CD4-positive, CD25-positive, alpha-beta regulatory T cell (primary cell): ENCODE measurements around the gene TYMP. TPM values are rescaled to one million over a fixed set of nuclear protein-coding genes. Genes with fewer than 3 reads are reported as not detected.
"Not testable (repeated sequence)": the region's sequence is repeated elsewhere in the genome, so short reads cannot be mapped to it uniquely, and the experiment has no call there.

ENCODE experiments used
- ATAC-seq, 2 donors: fragments of 150-1000 bp; cut with Tn5 transposase; one replicate each; pipeline ENCODE4 v1.10.0; 2021; ENCODE audit warnings: low read depth in 2 of 2, moderate number of reproducible peaks in 2 of 2, moderate library complexity in 1 of 2
- DNase-seq, 3 donors: peaks; one replicate each; pipeline versions ENCODE4 v3.0.0 to v3.0.0-alpha.2; 2012 to 2022; ENCODE audit warnings: mixed read lengths in 1 of 3
- H3K27ac ChIP-seq: one replicate; pipeline ENCODE4 v1.7.0; 2013; ENCODE audit warnings: mild to moderate bottlenecking, low read length; ENCODE audit not compliant: insufficient read depth, poor library complexity, severe bottlenecking
- H3K27me3 ChIP-seq: one replicate; pipeline ENCODE4 v1.7.0; 2013; ENCODE audit warnings: low read length; ENCODE audit not compliant: control insufficient read depth, insufficient read depth
- H3K36me3 ChIP-seq: one replicate; pipeline ENCODE4 v1.7.0; 2013; ENCODE audit warnings: mild to moderate bottlenecking, low read length, moderate library complexity; ENCODE audit not compliant: control insufficient read depth, insufficient read depth
- H3K4me1 ChIP-seq: 2 replicates; pipeline ENCODE4 v1.7.0; 2013; ENCODE audit warnings: mild to moderate bottlenecking, low read length; ENCODE audit not compliant: insufficient read depth, control insufficient read depth, poor library complexity, severe bottlenecking
- H3K4me3 ChIP-seq: one replicate; pipeline ENCODE4 v1.7.0; 2013; ENCODE audit warnings: low read depth, mild to moderate bottlenecking, low read length, moderate library complexity
- H3K9me3 ChIP-seq, 2 experiments: 1 replicate in 1 of 2; 2 replicates in 1 of 2; pipeline ENCODE4 v1.7.0; 2013; ENCODE audit warnings: low read length in 2 of 2, mild to moderate bottlenecking in 1 of 2, moderate library complexity in 1 of 2; ENCODE audit not compliant: control insufficient read depth in 2 of 2
- H3K27ac Mint-ChIP-seq, 3 donors: one replicate each; pipeline ENCODE4 v1.8.0; 2020 to 2022; ENCODE audit warnings: mild to moderate bottlenecking in 3 of 3, mixed read lengths in 3 of 3, moderate library complexity in 2 of 3
- H3K27me3 Mint-ChIP-seq: one replicate; pipeline ENCODE4 v1.8.0; 2022; ENCODE audit warnings: mild to moderate bottlenecking, mixed read lengths
- H3K36me3 Mint-ChIP-seq: one replicate; pipeline ENCODE4 v1.8.0; 2020; ENCODE audit warnings: mixed read lengths
- H3K4me1 Mint-ChIP-seq, 4 donors: one replicate each; pipeline ENCODE4 v1.8.0; 2020 to 2022; ENCODE audit warnings: mixed read lengths in 4 of 4, mild to moderate bottlenecking in 1 of 4
- H3K4me3 Mint-ChIP-seq, 4 donors: one replicate each; pipeline ENCODE4 v1.8.0; 2020 to 2022; ENCODE audit warnings: mild to moderate bottlenecking in 4 of 4, mixed read lengths in 4 of 4, moderate library complexity in 3 of 4
- H3K9me3 Mint-ChIP-seq, 7 donors: one replicate each; pipeline ENCODE4 v1.8.0; 2020 to 2022; ENCODE audit warnings: mixed read lengths in 7 of 7, mild to moderate bottlenecking in 3 of 7, moderate library complexity in 2 of 7
- polyA plus RNA-seq, 4 donors: library from polyadenylated mRNA; unstranded; fragments of 300-500 nt; fragmentation: Illumina TruSeq; gene quantifications; one replicate each; pipeline ENCODE4 v1.2.3, GENCODE V29; 2021
- total RNA-seq: library from RNA; stranded (reverse); gene quantifications from one replicate; pipeline ENCODE4 v1.2.3, GENCODE V29; 2022

The TYMP gene
- total and polyA plus RNA-seq, 5 donors from 2014 or later, result 29.2 to 65.2 (median 46.9) TPM

DNA sequence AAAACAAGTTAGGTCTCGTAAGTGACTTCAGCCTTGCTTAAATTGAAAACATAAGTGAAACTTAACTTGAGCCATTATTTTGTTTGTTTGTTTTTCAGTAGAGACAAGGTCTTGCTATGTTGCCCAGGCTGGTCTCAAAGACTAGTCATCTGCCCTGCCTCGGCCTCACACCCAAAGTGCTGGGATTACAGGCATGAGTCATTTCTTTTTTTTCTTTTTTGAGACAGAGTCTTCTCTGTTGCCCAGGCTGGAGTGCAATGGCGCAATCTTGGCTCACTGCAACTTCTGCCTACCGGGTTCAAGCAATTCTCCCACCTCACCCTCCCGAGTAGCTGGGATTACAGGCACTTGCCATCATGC, 11.8 kb upstream of the TYMP start:
- not testable (repeated sequence) for H3K36me3 ChIP-seq, DNase-seq, ATAC-seq, H3K27ac ChIP-seq, H3K27me3 ChIP-seq, H3K4me3 ChIP-seq, H3K9me3 ChIP-seq, H3K9me3 Mint-ChIP-seq, H3K27me3 Mint-ChIP-seq, H3K36me3 Mint-ChIP-seq
- Mint-ChIP-seq H3K4me3 (peak overlapping the region in 2 of 4 donors; percentile 28 to 47), H3K4me1 (peaks cover 14 to 65% (median 39%) of the 10 kb centered on the region in 4 donors), H3K27ac (peak overlapping the region in 1 of 3 donors; percentile 100)
- H3K4me1 ChIP-seq, result peaks cover 54% of the 10 kb centered on the region

DNA sequence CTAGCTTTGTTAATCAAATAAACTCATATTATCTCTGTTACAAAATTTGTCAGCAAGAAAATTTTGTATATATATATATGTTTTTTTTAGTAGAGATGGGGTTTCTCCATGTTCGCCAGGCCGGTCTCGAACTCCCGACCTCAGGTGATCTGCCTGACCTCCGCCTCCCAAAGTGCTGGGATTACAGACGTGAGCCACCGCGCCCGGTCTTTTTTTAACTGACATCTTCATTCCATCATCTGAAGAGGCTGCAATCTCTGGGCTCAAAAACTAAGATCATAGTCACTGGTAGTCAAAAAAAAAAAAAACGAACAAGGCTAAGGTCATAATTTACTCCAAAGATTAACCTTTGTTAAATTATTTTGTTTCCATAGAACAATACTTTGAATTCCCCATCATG, 10.6 kb upstream of the TYMP start:
- DNase-seq, result no peak
- Histone ChIP-seq H3K4me3 (no peak overlapping the region), H3K9me3 (no peaks in the 10 kb centered on the region), H3K27ac (peak overlapping the region; percentile 99), H3K27me3 (no peaks in the 10 kb centered on the region), H3K4me1 (peaks cover 45% of the 10 kb centered on the region), H3K36me3 (no peaks in the 10 kb centered on the region)
- H3K4me1 Mint-ChIP-seq, result peaks cover 14 to 57% (median 38%) of the 10 kb centered on the region in 4 donors
- H3K36me3 Mint-ChIP-seq, result no peaks in the 10 kb centered on the region
- no peak for ATAC-seq
- H3K9me3 Mint-ChIP-seq, result peaks cover 0 to 3% (median 0%) of the 10 kb centered on the region in 7 donors
- H3K27ac Mint-ChIP-seq, result peak overlapping the region; percentile 98 to 100 (median 98)
- H3K27me3 Mint-ChIP-seq, result no peaks in the 10 kb centered on the region
- peak overlapping the region in 3 of 4 donors; percentile 9 to 70 (median 17) for H3K4me3 Mint-ChIP-seq

DNA sequence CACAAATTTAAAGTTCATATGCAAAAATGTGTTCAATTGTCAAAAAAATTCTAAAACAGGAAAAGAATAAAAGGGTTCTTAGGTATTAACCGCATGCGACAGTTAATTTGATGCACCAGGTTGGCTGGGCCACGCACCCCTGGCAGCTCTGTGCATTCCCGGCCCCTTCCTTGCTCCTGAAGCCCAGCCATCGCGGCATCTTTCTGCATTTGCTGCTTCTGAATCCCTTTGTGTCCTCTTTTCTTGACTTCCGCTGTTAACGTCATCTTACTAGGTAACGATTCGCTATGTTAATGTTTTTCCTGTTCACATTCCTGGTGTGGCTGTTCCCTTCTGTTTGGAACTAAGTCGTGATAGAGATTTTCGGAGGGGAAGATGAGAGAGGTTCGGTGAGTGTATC, 8.0 kb upstream of the TYMP start:
- H3K4me3 Mint-ChIP-seq, result peak overlapping the region in 3 of 4 donors; percentile 34 to 64 (median 36)
- Histone ChIP-seq H3K9me3 (no peaks in the 10 kb centered on the region), H3K4me3 (no peak overlapping the region), H3K27me3 (no peaks in the 10 kb centered on the region), H3K36me3 (no peaks in the 10 kb centered on the region), H3K27ac (peak overlapping the region; percentile 99), H3K4me1 (peaks cover 38% of the 10 kb centered on the region)
- no peaks in the 10 kb centered on the region for H3K27me3 Mint-ChIP-seq
- H3K9me3 Mint-ChIP-seq, result peaks cover 0 to 3% (median 0%) of the 10 kb centered on the region in 7 donors
- DNase-seq, result no peak
- peaks cover 14 to 64% (median 39%) of the 10 kb centered on the region in 4 donors for H3K4me1 Mint-ChIP-seq
- H3K36me3 Mint-ChIP-seq, result no peaks in the 10 kb centered on the region
- ATAC-seq, result no peak
- peak overlapping the region; percentile 90 to 100 (median 100) for H3K27ac Mint-ChIP-seq

DNA sequence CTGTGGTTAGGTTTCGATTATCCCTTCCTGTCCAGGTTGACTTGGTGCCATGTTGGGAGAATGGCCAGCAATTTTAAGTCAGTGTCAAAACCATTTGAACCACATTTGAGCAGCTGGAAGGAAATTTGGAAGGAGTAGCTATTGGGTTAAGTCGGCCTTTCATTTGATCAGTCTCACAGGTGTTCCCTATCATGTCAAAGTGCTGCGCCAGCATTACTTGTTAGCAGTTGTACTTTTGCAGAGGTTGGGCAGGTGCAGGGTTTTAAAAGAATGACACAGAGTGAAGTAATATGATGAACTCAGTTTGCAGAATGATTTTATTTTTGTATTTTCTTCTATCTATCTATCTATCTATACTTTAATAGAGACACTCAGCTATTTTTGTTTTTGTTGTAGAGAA, 6.4 kb upstream of the TYMP start:
- Histone ChIP-seq H3K9me3 (no peaks in the 10 kb centered on the region), H3K4me3 (no peak overlapping the region), H3K27me3 (no peaks in the 10 kb centered on the region), H3K27ac (peak overlapping the region; percentile 44), H3K4me1 (peaks cover 48% of the 10 kb centered on the region), H3K36me3 (no peaks in the 10 kb centered on the region)
- ATAC-seq (no peak), DNase-seq (no peak)
- H3K9me3 Mint-ChIP-seq, result peaks cover 0 to 3% (median 0%) of the 10 kb centered on the region in 7 donors
- H3K27me3 Mint-ChIP-seq, result no peaks in the 10 kb centered on the region
- H3K4me3 Mint-ChIP-seq, result peak overlapping the region in 2 of 4 donors; percentile 16 to 54
- no peaks in the 10 kb centered on the region for H3K36me3 Mint-ChIP-seq
- peaks cover 7 to 59% (median 35%) of the 10 kb centered on the region in 4 donors for H3K4me1 Mint-ChIP-seq
- peak overlapping the region in 1 of 3 donors; percentile 100 for H3K27ac Mint-ChIP-seq

DNA sequence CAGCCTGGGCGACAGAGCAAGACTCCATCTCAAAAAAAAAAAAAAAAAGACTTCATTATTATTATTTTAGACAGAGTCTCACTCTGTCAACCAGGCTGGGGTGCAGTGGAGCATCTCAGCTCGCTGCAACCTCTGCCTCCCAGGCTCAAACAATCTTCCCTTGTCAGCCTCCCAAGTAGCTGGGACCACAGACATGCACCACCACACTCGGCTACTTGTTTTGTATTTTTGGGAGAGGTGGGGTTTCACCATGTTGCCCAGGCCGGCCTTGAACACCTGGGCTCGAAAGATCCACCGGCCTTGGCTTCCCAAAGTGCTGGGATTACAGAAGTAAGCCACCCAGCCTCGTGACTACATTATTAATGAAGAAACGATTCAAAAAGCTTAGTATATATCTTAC, 5.3 kb upstream of the TYMP start:
- Histone ChIP-seq H3K27me3 (no peaks in the 10 kb centered on the region), H3K4me3 (no peak overlapping the region), H3K9me3 (no peaks in the 10 kb centered on the region), H3K4me1 (peaks cover 55% of the 10 kb centered on the region), H3K36me3 (no peaks in the 10 kb centered on the region), H3K27ac (no peak overlapping the region)
- DNase-seq, result no peak
- Mint-ChIP-seq H3K4me1 (peaks cover 7 to 50% (median 27%) of the 10 kb centered on the region in 4 donors), H3K36me3 (no peaks in the 10 kb centered on the region), H3K27ac (peak overlapping the region in 1 of 3 donors; percentile 7), H3K4me3 (peak overlapping the region in 2 of 4 donors; percentile 93), H3K27me3 (no peaks in the 10 kb centered on the region), H3K9me3 (peaks cover 0 to 3% (median 0%) of the 10 kb centered on the region in 7 donors)
- no peak for ATAC-seq

DNA sequence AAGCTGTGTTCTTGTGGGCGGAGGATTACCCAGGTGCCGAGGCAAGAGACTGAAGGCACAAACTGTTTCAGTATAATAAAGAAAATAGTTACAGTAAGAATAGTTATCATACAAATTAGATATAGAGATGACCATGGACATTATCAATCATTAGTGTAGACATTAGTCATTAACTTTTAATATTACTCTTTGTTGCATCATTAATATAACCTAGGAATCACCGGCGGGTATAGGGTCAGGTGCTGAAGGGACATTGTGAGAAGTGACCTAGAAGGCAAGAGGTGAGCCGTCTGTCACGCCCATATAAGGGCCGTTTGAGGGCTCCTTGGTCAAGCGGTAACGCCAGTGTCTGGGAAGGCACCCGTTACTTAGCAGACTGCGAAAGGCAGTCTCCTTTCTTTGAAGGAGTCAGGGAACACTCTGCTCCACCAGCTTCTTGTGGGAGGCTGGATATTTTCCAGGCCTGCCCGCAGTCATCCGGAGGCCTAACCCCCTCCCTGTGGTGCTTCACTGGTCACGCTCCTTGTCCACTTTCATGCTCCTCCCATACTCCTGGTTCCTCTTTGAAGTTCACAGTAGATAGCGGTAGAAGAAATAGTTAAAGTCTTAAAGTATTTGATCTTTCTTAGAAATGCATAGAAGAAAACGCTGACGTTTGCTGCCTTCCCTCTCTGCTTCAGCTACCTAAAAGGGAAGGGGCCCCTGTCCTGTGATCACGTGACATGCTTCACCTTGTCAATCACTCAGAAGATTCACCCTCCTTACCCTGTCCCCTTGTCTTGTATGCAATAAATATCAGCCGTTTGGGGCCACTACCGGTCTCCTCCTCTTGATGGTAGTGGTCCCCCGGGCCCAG, 4.3 kb upstream of the TYMP start:
- Mint-ChIP-seq H3K27ac (peak overlapping the region; percentile 54 to 92 (median 82)), H3K4me1 (peaks cover 0 to 40% (median 21%) of the 10 kb centered on the region in 4 donors), H3K4me3 (peak overlapping the region; percentile 16 to 93 (median 88))
- peak in 1 of 3 donors; percentile 77 for DNase-seq
- peak overlapping the region; percentile 96 for H3K27ac ChIP-seq
- H3K36me3 ChIP-seq, H3K9me3 Mint-ChIP-seq, H3K4me3 ChIP-seq, ATAC-seq, H3K9me3 ChIP-seq, H3K27me3 Mint-ChIP-seq, H3K36me3 Mint-ChIP-seq, H3K27me3 ChIP-seq: not testable (repeated sequence)
- H3K4me1 ChIP-seq, result peaks cover 55% of the 10 kb centered on the region

DNA sequence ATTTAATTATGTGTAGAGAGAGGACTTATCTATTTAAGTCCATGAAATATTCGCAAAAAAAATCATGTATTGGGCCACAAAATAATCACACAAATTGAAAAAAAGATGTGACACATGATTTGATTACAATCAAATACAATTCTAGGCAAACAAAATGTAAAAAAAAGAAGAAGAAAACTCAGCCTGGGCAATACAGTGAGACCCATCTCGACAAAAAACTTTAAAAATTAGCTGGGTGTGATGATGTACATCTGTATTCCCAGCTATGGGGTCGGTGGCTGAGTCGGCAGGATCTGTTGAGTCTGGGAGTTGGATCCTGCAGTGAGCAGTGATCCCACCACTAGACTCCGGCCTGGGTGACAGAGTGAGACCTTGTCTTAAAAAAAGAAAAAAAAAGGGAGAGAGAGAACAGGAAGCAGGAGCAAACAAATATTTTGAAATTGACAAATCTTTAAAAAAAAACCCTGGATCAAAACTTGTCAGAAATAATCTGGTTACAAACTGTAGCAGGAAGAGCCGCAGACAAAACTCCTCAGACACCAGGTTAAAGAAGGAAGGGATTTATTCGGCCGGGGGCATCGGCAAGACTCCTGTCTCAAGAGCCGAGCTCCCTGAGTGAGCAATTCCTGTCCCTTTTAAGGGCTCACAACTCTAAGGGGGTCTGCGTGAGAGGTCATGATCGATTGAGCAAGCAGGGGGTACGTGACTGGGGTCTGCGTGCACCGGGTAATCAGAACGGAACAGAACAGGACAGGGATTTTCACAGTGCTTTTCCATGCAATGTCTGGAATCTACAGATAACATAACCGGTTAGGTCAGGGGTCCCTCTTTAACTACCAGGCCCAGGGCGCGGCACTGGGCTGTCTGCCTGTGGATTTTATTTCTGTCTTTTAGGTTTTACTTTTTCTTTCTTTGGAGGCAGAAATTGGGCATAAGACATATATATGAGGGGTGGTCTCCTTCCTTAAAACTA, 3.3 kb upstream of the TYMP start:
- Mint-ChIP-seq H3K4me1 (peaks cover 0 to 45% (median 20%) of the 10 kb centered on the region in 4 donors), H3K27ac (peak overlapping the region; percentile 82 to 98 (median 92)), H3K4me3 (peak overlapping the region; percentile 81 to 94 (median 88)), H3K36me3 (no peaks in the 10 kb centered on the region), H3K9me3 (no peaks in the 10 kb centered on the region), H3K27me3 (no peaks in the 10 kb centered on the region)
- ATAC-seq, result no peak
- H3K4me1 ChIP-seq, result peaks cover 52% of the 10 kb centered on the region
- no peaks in the 10 kb centered on the region for H3K27me3 ChIP-seq
- H3K27ac ChIP-seq, result peak overlapping the region; percentile 96
- DNase-seq, result no peak
- H3K36me3 ChIP-seq, result no peaks in the 10 kb centered on the region
- no peaks in the 10 kb centered on the region for H3K9me3 ChIP-seq
- H3K4me3 ChIP-seq, result no peak overlapping the region
